Thyroid gland (tissue), 4 donors: ENCODE results near the gene RRM2.

ENCODE experiments used
- CTCF ChIP-seq, 6 experiments: fragments of 200-600 bp in 3 of 6; fragments of 450-650 bp in 3 of 6; sonication (generic) in 3 of 6; IDR thresholded peaks; one replicate each; pipeline ENCODE4 v1.5.1; 2016 to 2019; ENCODE audit warnings: antibody characterized with exemption in 6 of 6, mild to moderate bottlenecking in 2 of 6, inconsistent platforms in 1 of 6, moderate library complexity in 1 of 6
- POLR2A ChIP-seq, 2 donors: fragments of 450-650 bp; IDR thresholded peaks; one replicate each; pipeline ENCODE4 v1.6.1; 2017; ENCODE audit warnings: antibody characterized with exemption in 2 of 2, mild to moderate bottlenecking in 2 of 2, moderate library complexity in 1 of 2

- no peak for TF ChIP-seq CTCF (IDR thresholded peaks at IDR 0.05)
- TF ChIP-seq POLR2A (IDR thresholded peaks at IDR 0.05) = no peak
Measured at GRCh38 chr2:10159581-10160131, 37.1 kb downstream of the RRM2 start.
